ENCODE measurements around the gene DIP2B. TPM values are rescaled to one million over a fixed set of nuclear protein-coding genes. Genes with fewer than 3 reads are reported as not detected.

DIP2B gene
- total and polyA plus RNA-seq, 2 of the 13 experiments (the other 11 are each of a cell fraction or from before 2014, with no cell fraction given) = 32.1 to 35.8 TPM

DNA sequence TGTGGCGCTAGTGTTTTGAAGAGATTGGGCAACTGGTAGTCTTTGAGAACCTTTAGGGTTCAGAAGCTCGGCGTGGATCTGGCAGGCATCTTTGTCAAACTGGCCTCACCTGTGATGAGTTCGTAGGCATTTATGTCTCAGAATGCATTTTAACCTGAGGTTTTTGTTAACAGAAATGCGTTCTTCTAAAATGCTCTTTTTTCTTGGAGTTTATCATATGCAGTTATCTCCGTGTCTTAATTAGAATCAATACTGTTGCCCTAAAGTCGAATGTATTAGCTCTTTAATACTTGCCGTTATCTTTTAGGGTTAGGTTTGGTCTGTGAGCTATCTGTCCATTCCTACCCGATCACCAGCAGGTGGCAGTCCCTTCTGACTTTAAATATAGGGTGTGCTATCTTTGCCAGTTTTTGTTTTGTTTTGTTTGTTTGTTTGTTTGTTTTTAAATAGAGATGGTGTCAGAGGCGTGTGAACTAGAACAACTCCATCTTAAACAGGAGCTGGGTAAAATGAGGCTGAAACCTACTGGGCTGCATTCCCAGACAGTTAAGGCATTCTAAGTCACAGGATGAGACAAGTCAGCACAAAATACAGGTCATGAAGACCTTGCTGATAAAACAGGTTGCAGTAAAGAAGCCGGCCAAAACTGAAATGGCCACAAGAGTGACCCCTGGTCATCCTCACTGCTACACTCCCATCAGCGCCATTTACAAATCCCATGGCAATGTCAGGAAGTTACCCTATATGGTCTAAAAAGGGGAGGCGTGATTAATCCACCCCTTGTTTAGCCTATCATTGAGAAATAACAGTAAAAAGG, 260.5 kb downstream of the DIP2B start (continued):
- no peak for TF ChIP-seq KLF16 (CRISPR knock-in tag; IDR thresholded peaks at IDR 0.05)
- no peak for TF ChIP-seq FOXJ3 (CRISPR knock-in tag; IDR thresholded peaks at IDR 0.05; ENCODE audit: borderline replicate concordance)
- TF ChIP-seq KAT7 (CRISPR knock-in tag; IDR thresholded peaks at IDR 0.05; ENCODE audit: borderline replicate concordance) = no peak
- no peak for TF ChIP-seq SRSF1 (optimal IDR thresholded peaks at IDR 0.05; ENCODE audit: low read depth, low read length)
- TF ChIP-seq ZIK1 (CRISPR knock-in tag; IDR thresholded peaks at IDR 0.05; ENCODE audit: borderline replicate concordance, low read depth) = no peak
- TF ChIP-seq DR1 (CRISPR knock-in tag; IDR thresholded peaks at IDR 0.05) = no peak
- TF ChIP-seq TBX2 (CRISPR knock-in tag; IDR thresholded peaks at IDR 0.05; ENCODE audit: borderline replicate concordance) = no peak
- TF ChIP-seq ZNF766 (CRISPR knock-in tag; IDR thresholded peaks at IDR 0.05; ENCODE audit: borderline replicate concordance) = no peak
- TF ChIP-seq PRDM15 (CRISPR knock-in tag; IDR thresholded peaks at IDR 0.05) = no peak
- peak; percentile 7; the same call in 1 of the 2 replicates for TF ChIP-seq KDM5A (IDR thresholded peaks at IDR 0.05; ENCODE audit: borderline replicate concordance, low read length)
- no peak for TF ChIP-seq ZNF646 (CRISPR knock-in tag; IDR thresholded peaks at IDR 0.05)
- no peak for TF ChIP-seq ISX (CRISPR knock-in tag; conservative IDR thresholded peaks at IDR 0.05)
- TF ChIP-seq ZFYVE20 (CRISPR knock-in tag; IDR thresholded peaks at IDR 0.05; ENCODE audit: borderline replicate concordance, low read depth) = no peak
- peak; percentile 15; the same call in 1 of the 2 replicates for TF ChIP-seq NCOR1 (IDR thresholded peaks at IDR 0.05; ENCODE audit: borderline replicate concordance, low read length)
- no peak for TF ChIP-seq SIX4 (CRISPR knock-in tag; IDR thresholded peaks at IDR 0.05)
